ENCODE data around the gene GFM1. TPM values are rescaled to one million over a fixed set of nuclear protein-coding genes. Genes with fewer than 3 reads are reported as not detected.

Gene GFM1
- total RNA-seq, 4 donors from 2014 or later, result 30.8 to 42.7 (median 36.6) TPM

- TF ChIP-seq POLR2A (IDR thresholded peaks at IDR 0.05), result no peak
- TF ChIP-seq CTCF (IDR thresholded peaks at IDR 0.05), result no peak
- 33 to 45% methylated on average over 4 of the region's 4 CpGs for WGBS, 2 donors
- DNase-seq (ENCODE audit: low spot score in 2 of 2), result no peak
- no peak overlapping the region for H3K4me3 ChIP-seq (ENCODE audit: low read depth, poor library complexity, severe bottlenecking)
- intact Hi-C loops (cut with DNase I; ENCODE audit: low total_unique reads), result loop anchor here (5.0 to 10.0 kb wide), 2 partner anchors 64 to 1407 kb away; no protein-coding TSS in a partner anchor
These were observed 83.7 kb downstream of the GFM1 start for GRCh38 chr3:158728061-158728377.

GRCh38 chr3:158728851-158729250 lies 84.5 kb downstream of the GFM1 start:
- no peak overlapping the region for H3K4me3 ChIP-seq (ENCODE audit: low read depth, poor library complexity, severe bottlenecking)
- TF ChIP-seq CTCF (IDR thresholded peaks at IDR 0.05) (no peak), POLR2A (IDR thresholded peaks at IDR 0.05) (no peak)
- intact Hi-C loops (cut with DNase I; ENCODE audit: low total_unique reads), result loop anchor here (5.0 to 10.0 kb wide), 2 partner anchors 63 to 1406 kb away; no protein-coding TSS in a partner anchor
- DNase-seq (ENCODE audit: low spot score in 2 of 2), result no peak

- no peak overlapping the region for H3K4me3 ChIP-seq (ENCODE audit: low read depth, poor library complexity, severe bottlenecking)
- intact Hi-C loops (cut with DNase I; ENCODE audit: low total_unique reads), result no loop called here
- no peak for DNase-seq (ENCODE audit: low spot score in 2 of 2)
- TF ChIP-seq CTCF (IDR thresholded peaks at IDR 0.05) (no peak), POLR2A (IDR thresholded peaks at IDR 0.05) (no peak)
- WGBS, 2 donors, result 51 to 58% methylated on average over 14 of the region's 14 CpGs
These were observed 87.2 kb downstream of the GFM1 start for GRCh38 chr3:158731486-158731885.

GRCh38 chr3:158731938-158732855 lies 87.9 kb downstream of the GFM1 start, which contains the start of gene RARRES1:
TSS of gene RARRES1 (minus strand) at chr3:158732457. CDS start at chr3:158732415, 42 bp downstream.
- peak within 1 kb of the TSS; percentile 19 for H3K4me3 ChIP-seq (ENCODE audit: low read depth, poor library complexity, severe bottlenecking)
- 3 to 5% methylated on average over 32 of the region's 101 CpGs for WGBS, 2 donors
- no peak for TF ChIP-seq CTCF (IDR thresholded peaks at IDR 0.05)
- peak in 1 of 2 donors; percentile 90 for DNase-seq (ENCODE audit: low spot score in 2 of 2)
- intact Hi-C loops (cut with DNase I; ENCODE audit: low total_unique reads), result no loop called here

- DNase-seq (ENCODE audit: low spot score in 2 of 2), result no peak
- WGBS, 2 donors, result 50 to 57% methylated on average over 15 of the region's 15 CpGs
- intact Hi-C loops (cut with DNase I; ENCODE audit: low total_unique reads), result no loop called here
These were observed 88.5 kb downstream of the GFM1 start for GRCh38 chr3:158732856-158733200.

More at GRCh38 chr3:158732856-158733200, 88.5 kb downstream of the GFM1 start:
- no peak overlapping the region for H3K4me3 ChIP-seq (ENCODE audit: low read depth, poor library complexity, severe bottlenecking)
- TF ChIP-seq POLR2A (IDR thresholded peaks at IDR 0.05), result no peak
- TF ChIP-seq CTCF (IDR thresholded peaks at IDR 0.05), result no peak
